Activated CD4-positive, alpha-beta T cell treated with anti-CD3 and anti-CD28 coated beads, Interleukin-2, amount 50 U/mL, for 24 hours (primary cell): ENCODE results near the gene LYSET.
"Not testable (repeated sequence)": the region's sequence is repeated elsewhere in the genome, so short reads cannot be mapped to it uniquely, and the experiment has no call there.

Source experiments
- DNase-seq, 2 donors: peaks; one replicate each; pipeline ENCODE4 v3.0.0-alpha.2; 2020; ENCODE audit warnings: low read depth in 1 of 2, low spot score in 1 of 2

Gene LYSET

GRCh38 chr14:93220509-93220908, 35.4 kb downstream of the LYSET start:
- DNase-seq = no peak

- no peak for DNase-seq
Measured at GRCh38 chr14:93223565-93223964, 38.4 kb downstream of the LYSET start.

GRCh38 chr14:93228550-93228949, 43.4 kb downstream of the LYSET start:
- DNase-seq = no peak

- DNase-seq = no peak
Measured at GRCh38 chr14:93230539-93230938, 45.4 kb downstream of the LYSET start.

- no peak for DNase-seq
Measured at GRCh38 chr14:93231129-93231979, 46.2 kb downstream of the LYSET start.

- no peak for DNase-seq
Measured at GRCh38 chr14:93232159-93232558, 47.0 kb downstream of the LYSET start.

- not testable (repeated sequence) for DNase-seq
Measured at GRCh38 chr14:93233078-93233477, 48.0 kb downstream of the LYSET start.

- DNase-seq = no peak
Measured at GRCh38 chr14:93234798-93235197, 49.7 kb downstream of the LYSET start.
